H9 (cell line): ENCODE results near the gene FAM120C. TPM values are rescaled to one million over a fixed set of nuclear protein-coding genes. Genes with fewer than 3 reads are reported as not detected.

ENCODE experiments used
- DNase-seq: peaks from one replicate; pipeline ENCODE4 v3.0.0-alpha.2; 2017
- H2AFZ ChIP-seq: one replicate; pipeline ENCODE4 v1.6.1; 2013; ENCODE audit warnings: mild to moderate bottlenecking, low read length, control low read depth, moderate library complexity
- H2AK5ac ChIP-seq: 2 replicates; pipeline ENCODE4 v1.6.1; 2013; ENCODE audit warnings: low read length, control low read depth, mixed read lengths; ENCODE audit not compliant: insufficient read length
- H2BK120ac ChIP-seq: one replicate; pipeline ENCODE4 v1.6.1; 2013; ENCODE audit warnings: low read depth, mild to moderate bottlenecking, low read length, control low read depth, inconsistent platforms; ENCODE audit not compliant: poor library complexity, severe bottlenecking
- H2BK12ac ChIP-seq: 2 replicates; pipeline ENCODE4 v1.6.1; 2013; ENCODE audit warnings: low read length, control low read depth, mixed read lengths, low read depth; ENCODE audit not compliant: insufficient read length
- H2BK15ac ChIP-seq: 2 replicates; pipeline ENCODE4 v1.6.1; 2013; ENCODE audit warnings: low read depth, low read length, control low read depth
- H2BK20ac ChIP-seq: one replicate; pipeline ENCODE4 v1.6.1; 2013; ENCODE audit warnings: low read depth, mild to moderate bottlenecking, low read length, control low read depth, inconsistent platforms; ENCODE audit not compliant: poor library complexity, severe bottlenecking
- H2BK5ac ChIP-seq: 2 replicates; pipeline ENCODE4 v1.6.1; 2013; ENCODE audit warnings: low read length, control low read depth, mixed read lengths; ENCODE audit not compliant: insufficient read length
- H3K14ac ChIP-seq: 2 replicates; pipeline ENCODE4 v1.6.1; 2013; ENCODE audit warnings: low read length, control low read depth; ENCODE audit not compliant: insufficient read depth
- H3K18ac ChIP-seq: 2 replicates; pipeline ENCODE4 v1.6.1; 2013; ENCODE audit warnings: low read depth, mild to moderate bottlenecking, mixed read lengths, low read length, control low read depth; ENCODE audit not compliant: insufficient read length
- H3K23ac ChIP-seq: 2 replicates; pipeline ENCODE4 v1.6.1; 2013; ENCODE audit warnings: low read length, control low read depth, mixed read lengths, low read depth; ENCODE audit not compliant: insufficient read length
- H3K23me2 ChIP-seq: 2 replicates; pipeline ENCODE4 v1.6.1; 2013; ENCODE audit warnings: low read depth, mild to moderate bottlenecking, mixed read lengths, low read length, control low read depth; ENCODE audit not compliant: insufficient read length, poor library complexity, severe bottlenecking
- H3K27ac ChIP-seq: 2 replicates; pipeline ENCODE4 v1.5.1; 2013; ENCODE audit warnings: low read length, control low read depth, mixed read lengths, low read depth; ENCODE audit not compliant: insufficient read length
- H3K27me3 ChIP-seq: 2 replicates; pipeline ENCODE4 v1.6.1; 2013; ENCODE audit warnings: low read length, control low read depth, inconsistent platforms; ENCODE audit not compliant: insufficient read depth
- H3K4ac ChIP-seq: 2 replicates; pipeline ENCODE4 v1.6.1; 2013; ENCODE audit warnings: low read depth, mild to moderate bottlenecking, control low read depth, inconsistent platforms, low read length, moderate library complexity
- H3K4me1 ChIP-seq: 2 replicates; pipeline ENCODE4 v1.6.1; 2013; ENCODE audit warnings: low read length, control low read depth, inconsistent platforms; ENCODE audit not compliant: insufficient read depth
- H3K4me2 ChIP-seq: 2 replicates; pipeline ENCODE4 v1.6.1; 2013; ENCODE audit warnings: low read length, control low read depth, mixed read lengths; ENCODE audit not compliant: insufficient read length, insufficient read depth
- H3K56ac ChIP-seq: 2 replicates; pipeline ENCODE4 v1.6.1; 2013; ENCODE audit warnings: low read depth, mild to moderate bottlenecking, mixed read lengths, low read length, control low read depth; ENCODE audit not compliant: insufficient read length
- H3K79me1 ChIP-seq: 2 replicates; pipeline ENCODE4 v1.6.1; 2013; ENCODE audit warnings: low read depth, mild to moderate bottlenecking, moderate library complexity, low read length, control low read depth, inconsistent platforms; ENCODE audit not compliant: insufficient read depth, poor library complexity, severe bottlenecking
- H3K79me2 ChIP-seq: 2 replicates; pipeline ENCODE4 v1.6.1; 2013; ENCODE audit warnings: low read length, control low read depth, inconsistent platforms; ENCODE audit not compliant: insufficient read depth
- H3K9ac ChIP-seq: 2 replicates; pipeline ENCODE4 v1.6.1; 2013; ENCODE audit warnings: low read length, control low read depth, mixed read lengths; ENCODE audit not compliant: insufficient read length; ENCODE audit errors: extremely low read depth
- H3K9me3 ChIP-seq: one replicate; pipeline ENCODE4 v1.6.1; 2013; ENCODE audit warnings: low read depth, low read length, inconsistent platforms; ENCODE audit not compliant: control insufficient read depth
- H3T11ph ChIP-seq: one replicate; pipeline ENCODE4 v1.6.1; 2013; ENCODE audit warnings: mild to moderate bottlenecking, low read length, control low read depth, inconsistent platforms
- H4K20me1 ChIP-seq: one replicate; pipeline ENCODE4 v1.6.1; 2013; ENCODE audit not compliant: control insufficient read depth, insufficient read length, insufficient read depth
- H4K5ac ChIP-seq: 2 replicates; pipeline ENCODE4 v1.6.1; 2013; ENCODE audit warnings: low read depth, mild to moderate bottlenecking, mixed read lengths, low read length, control low read depth; ENCODE audit not compliant: insufficient read length
- H4K8ac ChIP-seq: replicated peaks from 2 replicates; pipeline ENCODE4 v1.6.1; 2013; ENCODE audit warnings: low read length, control low read depth, mixed read lengths, low read depth; ENCODE audit not compliant: insufficient read length
- H4K91ac ChIP-seq: 2 replicates; pipeline ENCODE4 v1.6.1; 2013; ENCODE audit warnings: low read depth, mild to moderate bottlenecking, moderate library complexity, mixed read lengths, low read length, control low read depth; ENCODE audit not compliant: insufficient read length
- H3K27ac Mint-ChIP-seq, 3 experiments: 2 replicates in 2 of 3; 3 replicates in 1 of 3; pipeline ENCODE4 v1.8.0; 2020 to 2021; ENCODE audit warnings: mixed read lengths in 3 of 3, mild to moderate bottlenecking in 1 of 3, moderate library complexity in 1 of 3
- H3K27me3 Mint-ChIP-seq: 2 replicates; pipeline ENCODE4 v1.8.0; 2021; ENCODE audit warnings: low read depth, mild to moderate bottlenecking, moderate library complexity, mixed read lengths
- H3K36me3 Mint-ChIP-seq, 3 experiments: 2 replicates in 2 of 3; 3 replicates in 1 of 3; pipeline ENCODE4 v1.8.0; 2020 to 2021; ENCODE audit warnings: low read depth in 3 of 3, mixed read lengths in 3 of 3; ENCODE audit not compliant: insufficient read depth in 1 of 3
- H3K4me1 Mint-ChIP-seq, 2 experiments: 2 replicates each; pipeline ENCODE4 v1.8.0; 2020; ENCODE audit warnings: mixed read lengths in 2 of 2
- H3K4me3 Mint-ChIP-seq, 2 experiments: 2 replicates in 1 of 2; 3 replicates in 1 of 2; pipeline ENCODE4 v1.8.0; 2020 to 2021; ENCODE audit warnings: mild to moderate bottlenecking in 2 of 2, mixed read lengths in 2 of 2, moderate library complexity in 1 of 2
- H3K9me3 Mint-ChIP-seq, 2 experiments: 2 replicates in 1 of 2; 3 replicates in 1 of 2; pipeline ENCODE4 v1.8.0; 2020; ENCODE audit warnings: mild to moderate bottlenecking in 2 of 2, mixed read lengths in 2 of 2, moderate library complexity in 1 of 2
- CTCF ChIP-seq: fragments of 200-600 bp; sonication (generic); conservative IDR thresholded peaks from 3 replicates; pipeline ENCODE4 v1.8.0; 2021; ENCODE audit warnings: antibody characterized with exemption, mild to moderate bottlenecking
- WGBS: extraction: QIAGEN DNeasy Blood & Tissue Kit; methylation state at CpG from one replicate; pipeline ENCODE4 v1.1.7; 2013; ENCODE audit warnings: missing lambda C conversion rate, low lambda C conversion rate, mixed read lengths; ENCODE audit not compliant: insufficient read length; ENCODE audit errors: extremely low coverage; 5-methylcytosine and 5-hydroxymethylcytosine counted together
- total RNA-seq: library from RNA; stranded (reverse); gene quantifications from 2 replicates; pipeline ENCODE4 v1.2.1, GENCODE V29; 2021

The FAM120C gene
- total RNA-seq, 1 experiment from 2014 or later, result 9.2 TPM

DNA sequence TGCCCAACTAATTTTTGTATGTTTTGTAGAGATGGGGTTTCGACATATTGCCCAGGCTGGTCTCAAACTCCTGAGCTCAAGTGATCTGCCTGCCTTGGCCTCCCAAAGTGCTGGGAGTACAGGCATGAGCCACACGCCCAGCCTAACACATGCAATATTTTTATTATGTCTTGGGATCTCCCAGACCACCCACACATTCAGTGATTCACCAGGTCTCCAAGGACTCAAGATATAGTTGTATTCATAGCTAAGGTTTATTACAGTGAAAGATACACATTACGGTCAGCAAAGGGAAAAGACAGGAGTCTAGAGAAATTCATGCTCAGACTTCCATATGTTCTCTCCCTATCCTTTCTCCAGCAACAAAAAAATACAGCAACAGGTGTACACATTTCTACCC lies 25.5 kb upstream of the FAM120C start:
- no peaks in the 10 kb centered on the region for H3K4me1 Mint-ChIP-seq
- no CpG with 5 or more reads among the region's 3 CpGs for WGBS
- H2BK5ac ChIP-seq, result no peak overlapping the region

More for the DNA sequence above, 25.5 kb upstream of the FAM120C start:
- Histone ChIP-seq H3K27ac (no peak overlapping the region), H3K23me2 (no peaks in the 10 kb centered on the region), H3K4me1 (no peaks in the 10 kb centered on the region), H3K9me3 (peaks cover 12% of the 10 kb centered on the region), H3T11ph (no peak overlapping the region), H2BK12ac (no peak overlapping the region), H2BK20ac (no peak overlapping the region), H2BK15ac (no peak overlapping the region), H3K4me2 (no peak overlapping the region), H4K20me1 (no peaks in the 10 kb centered on the region), H4K8ac (no peak overlapping the region), H3K4ac (no peak overlapping the region), H3K56ac (no peak overlapping the region), H2AK5ac (no peak overlapping the region), H4K5ac (no peak overlapping the region), H3K9ac (no peak overlapping the region), H2BK120ac (no peak overlapping the region), H3K27me3 (no peaks in the 10 kb centered on the region), H3K23ac (no peak overlapping the region), H3K14ac (no peak overlapping the region), H3K79me1 (no peaks in the 10 kb centered on the region), H2AFZ (no peak overlapping the region), H3K18ac (no peak overlapping the region), H3K79me2 (no peaks in the 10 kb centered on the region), H4K91ac (no peak overlapping the region)
- H3K27me3 Mint-ChIP-seq, result no peaks in the 10 kb centered on the region
- no peak overlapping the region for H3K27ac Mint-ChIP-seq
- peaks cover 0 to 14% (median 12%) of the 10 kb centered on the region in 3 experiments; a peak in 6 of 7 replicates for H3K36me3 Mint-ChIP-seq
- no peak for TF ChIP-seq CTCF
- H3K9me3 Mint-ChIP-seq, result peaks cover 67 to 76% of the 10 kb centered on the region in 2 experiments
- H3K4me3 Mint-ChIP-seq, result no peak overlapping the region
- DNase-seq, result no peak
